Stimulated activated CD4-positive, alpha-beta T cell treated with anti-CD3 and anti-CD28 coated beads, Interleukin-12 subunit alpha, Interleukin-12 subunit beta, amount 100 ng/mL, for 4 hours (primary cell): ENCODE results near the gene CASP7.
A peak's percentile ranks its signal among the peaks of the same experiment; 100 is the strongest.

Source experiments
- DNase-seq: peaks from one replicate; pipeline ENCODE4 v3.0.0-alpha.2; 2020

Gene CASP7

DNA sequence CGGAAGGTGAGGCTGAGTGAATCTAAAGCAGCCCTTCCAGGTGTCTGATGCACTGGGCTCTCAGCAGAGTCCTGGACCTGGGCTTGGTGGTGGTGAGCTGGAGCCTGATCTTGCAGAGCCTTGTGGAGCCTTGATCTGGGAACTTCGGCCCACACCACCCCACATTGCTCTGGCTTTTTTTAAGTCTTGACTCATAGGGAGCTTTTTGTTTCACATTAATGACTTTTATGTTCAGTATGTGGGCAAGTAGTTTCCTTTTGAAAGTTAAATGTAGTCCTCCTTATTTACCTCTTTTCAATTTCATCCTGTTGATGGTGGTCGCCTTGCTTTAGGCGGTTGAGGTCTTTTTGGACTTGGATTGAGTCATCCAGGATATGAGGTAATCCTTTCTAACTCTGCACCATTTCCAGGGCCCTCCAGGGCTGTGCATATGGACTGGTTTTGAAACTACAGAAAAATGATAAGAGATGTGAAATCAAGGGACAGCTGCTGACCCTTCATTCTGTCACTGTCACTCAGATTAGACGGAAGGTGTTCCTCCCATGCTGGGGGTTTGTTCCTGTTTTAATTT is 12.9 kb upstream of the CASP7 start:
- DNase-seq: no peak

DNA sequence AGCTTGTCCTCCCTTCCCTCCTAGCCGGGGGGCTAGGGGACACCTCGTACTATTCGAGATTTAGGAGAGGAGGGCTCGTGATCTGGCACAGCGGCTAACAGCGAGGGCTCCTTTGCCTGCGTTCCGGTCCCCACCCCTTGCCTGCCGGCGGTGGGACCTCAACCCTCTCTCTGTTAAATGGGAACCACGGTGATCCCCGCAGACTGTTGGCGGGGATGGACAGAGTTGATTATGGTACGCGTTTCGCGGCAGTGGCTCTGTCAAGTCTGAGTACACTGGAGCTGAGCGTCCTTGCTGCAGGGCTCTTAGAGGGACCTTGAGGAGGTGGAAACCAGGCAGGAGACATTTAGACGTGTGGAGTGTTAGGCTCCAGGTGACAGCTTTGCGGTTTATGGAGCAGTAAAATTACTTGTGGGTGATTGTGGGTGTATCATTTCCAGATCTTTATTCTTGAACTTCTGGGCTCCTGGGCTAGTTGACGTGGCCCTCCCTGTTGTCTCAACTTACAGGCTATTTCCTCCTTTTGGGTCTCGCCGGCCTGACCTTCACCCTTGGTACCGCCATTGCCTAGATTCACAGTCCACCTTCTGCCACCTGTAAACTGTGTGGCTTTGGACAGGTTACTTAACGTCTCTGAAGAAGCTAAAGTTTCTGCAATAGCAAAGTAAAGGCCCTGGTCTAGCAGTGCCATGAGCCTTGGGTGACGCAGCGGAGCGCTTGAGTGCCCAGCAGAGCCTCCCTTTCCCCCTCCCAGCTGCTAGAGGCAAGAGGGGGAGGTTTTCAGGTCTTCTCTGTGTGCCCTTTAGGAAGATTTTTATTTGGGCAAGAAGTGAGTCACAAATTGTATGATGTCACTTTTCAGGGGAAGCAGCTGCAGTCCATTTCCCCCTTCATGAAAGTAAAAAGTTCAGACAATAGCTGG is 739 bp downstream of the CASP7 start:
- peak; percentile 15 for DNase-seq

DNA sequence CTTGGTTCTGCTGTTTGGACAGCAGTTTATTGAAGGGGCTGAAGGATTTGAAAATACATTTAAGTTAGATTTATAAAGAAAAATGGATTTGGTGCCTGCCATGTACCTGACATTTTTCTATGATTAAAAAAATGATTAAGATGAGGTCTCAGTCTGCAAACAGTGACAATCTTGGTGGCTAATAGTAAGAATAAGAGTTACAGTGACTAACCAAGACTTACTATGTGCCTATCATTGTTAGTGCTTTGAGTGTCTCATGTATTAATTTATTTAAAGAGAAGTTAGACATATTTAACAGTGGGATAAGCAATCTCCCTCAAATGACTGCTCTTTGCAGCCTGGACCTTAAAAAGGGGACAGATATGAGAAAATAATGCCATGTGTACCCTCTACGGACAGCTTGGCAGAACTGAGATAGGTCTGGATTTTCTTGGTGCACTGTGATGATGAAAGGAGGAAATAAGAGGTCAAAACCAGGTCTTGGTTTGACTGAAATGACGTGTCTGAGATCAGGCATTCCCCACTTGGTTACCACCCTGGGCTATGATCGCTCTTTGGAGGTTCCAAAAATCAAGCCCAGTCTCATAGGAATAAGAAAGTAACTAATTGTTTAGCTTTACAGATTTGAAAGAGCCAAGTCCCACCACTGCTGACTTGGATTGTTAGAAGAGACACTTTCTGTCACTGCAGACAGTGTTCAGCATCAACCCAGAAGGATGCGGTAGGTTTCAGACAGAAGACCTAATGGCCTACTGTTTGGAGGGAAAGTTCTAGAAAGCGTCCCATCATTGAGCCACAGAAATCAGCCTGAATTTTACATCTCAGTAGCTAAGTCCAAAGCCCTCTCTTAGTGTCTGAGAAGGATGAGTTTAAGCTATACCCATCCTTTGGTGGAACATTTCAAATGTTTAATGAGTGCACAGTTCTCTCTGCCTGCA is 2.1 kb downstream of the CASP7 start:
- DNase-seq: no peak

DNA sequence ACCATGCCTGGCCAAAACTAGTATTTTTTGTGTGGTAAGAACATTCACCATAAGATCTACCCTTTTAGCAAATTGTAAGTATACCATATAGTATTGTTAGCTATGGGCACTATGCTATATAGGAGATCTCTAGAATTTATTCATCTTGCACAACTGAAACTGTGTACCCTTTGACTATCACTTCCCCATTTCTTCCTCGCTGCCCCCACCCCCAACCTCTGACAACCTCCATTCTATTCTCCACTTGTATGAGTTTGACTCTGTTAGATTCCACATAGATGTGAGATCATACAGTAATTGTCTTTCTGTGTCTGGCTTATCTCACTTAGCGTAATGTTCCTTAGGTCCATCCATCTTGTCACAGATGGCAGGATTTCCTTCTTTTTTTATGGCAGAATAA is 3.6 kb downstream of the CASP7 start:
- DNase-seq: no peak

DNA sequence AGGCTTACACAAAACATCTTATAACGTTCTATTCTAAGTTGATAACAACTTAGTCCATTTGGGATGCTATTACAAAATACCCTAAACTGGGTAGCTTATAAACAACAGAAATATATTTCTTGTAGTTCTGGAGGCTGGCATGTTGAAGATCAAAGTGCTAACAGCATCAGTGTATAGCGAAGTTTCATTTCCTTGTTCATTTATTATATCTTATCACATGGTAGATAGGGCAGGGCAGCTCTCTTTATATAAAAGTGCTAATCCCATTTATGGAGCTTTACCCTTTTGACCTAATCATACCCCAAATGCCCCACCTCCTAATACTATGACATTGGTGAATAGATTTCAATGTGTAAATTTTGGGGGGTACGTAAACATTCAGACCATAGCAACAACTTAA is 6.3 kb downstream of the CASP7 start:
- DNase-seq: no peak

DNA sequence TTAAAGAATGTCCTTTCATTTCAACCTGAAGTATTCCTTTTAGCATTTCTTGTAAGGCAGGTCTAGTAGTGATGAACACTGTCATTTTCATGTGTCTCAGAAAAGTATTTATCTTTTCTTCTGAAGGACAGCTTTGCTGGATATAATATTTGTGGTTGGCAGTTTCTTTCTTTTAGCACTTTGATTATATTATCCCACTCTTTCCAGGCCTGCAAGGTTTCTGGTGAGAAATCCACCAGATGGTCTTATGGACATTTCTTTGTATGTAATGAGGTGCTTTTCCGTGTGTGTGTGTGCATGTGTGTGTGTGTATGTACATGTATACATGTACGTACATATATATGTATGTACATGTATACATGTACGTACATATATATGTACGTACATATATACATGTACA is 7.3 kb downstream of the CASP7 start:
- no peak for DNase-seq

DNA sequence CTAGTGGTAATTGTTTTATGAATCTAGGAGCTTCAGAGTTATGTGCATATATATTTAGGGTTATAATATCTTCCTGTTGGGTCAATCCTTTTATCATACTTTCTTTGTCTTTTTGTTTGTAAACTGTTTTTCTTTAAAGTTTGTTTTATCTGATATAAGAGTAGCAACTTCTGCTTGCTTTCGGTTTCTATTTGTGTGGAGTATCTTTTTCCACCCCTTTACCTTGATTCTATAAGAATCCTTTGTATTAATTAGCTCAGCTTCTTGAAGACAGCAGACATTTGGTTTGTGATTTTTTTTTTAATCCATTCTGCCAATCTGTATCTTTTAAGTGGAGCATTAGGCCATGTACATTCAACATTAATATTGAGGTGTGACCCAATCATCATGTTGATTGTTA is 9.3 kb downstream of the CASP7 start:
- DNase-seq: no peak

DNA sequence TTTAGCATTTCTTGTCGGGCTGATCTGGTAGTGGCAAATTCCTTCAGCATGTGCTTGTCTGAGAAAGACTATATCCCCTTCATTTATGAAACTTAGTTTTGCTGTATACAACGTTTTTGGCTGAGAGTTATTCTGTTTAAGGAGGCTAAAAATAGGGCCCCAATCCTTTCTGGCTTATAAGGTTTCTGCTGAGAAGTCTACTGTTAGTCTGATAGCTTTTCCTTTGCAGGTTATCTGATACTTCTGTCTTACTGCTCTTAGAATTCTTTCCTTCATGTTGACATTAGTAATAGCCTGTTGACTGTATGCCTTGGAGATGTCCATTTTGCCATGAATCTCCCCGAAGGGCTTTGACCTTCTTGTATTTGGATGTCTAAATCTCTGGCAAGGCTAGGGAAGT is 9.9 kb downstream of the CASP7 start:
- no peak for DNase-seq

DNA sequence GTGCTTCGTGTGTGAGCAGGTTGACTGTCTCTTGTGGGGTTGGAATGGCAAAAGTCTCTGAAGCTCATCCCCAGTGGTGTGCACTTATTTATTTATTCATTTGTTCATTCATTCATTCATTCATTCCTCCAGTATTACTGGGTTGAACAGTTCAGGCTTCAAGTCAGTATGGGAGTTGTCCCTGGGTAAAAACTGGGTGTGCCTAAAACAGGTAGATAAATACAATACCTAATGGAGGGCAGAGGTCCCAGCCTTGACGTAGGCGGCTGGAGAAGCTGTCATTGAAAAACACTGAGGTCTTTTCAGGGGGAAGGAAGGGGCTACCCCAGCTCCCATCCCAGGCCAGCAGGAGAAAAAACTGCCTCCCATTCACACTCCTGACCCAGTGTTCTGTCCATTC is 11.0 kb downstream of the CASP7 start:
- no peak for DNase-seq

DNA sequence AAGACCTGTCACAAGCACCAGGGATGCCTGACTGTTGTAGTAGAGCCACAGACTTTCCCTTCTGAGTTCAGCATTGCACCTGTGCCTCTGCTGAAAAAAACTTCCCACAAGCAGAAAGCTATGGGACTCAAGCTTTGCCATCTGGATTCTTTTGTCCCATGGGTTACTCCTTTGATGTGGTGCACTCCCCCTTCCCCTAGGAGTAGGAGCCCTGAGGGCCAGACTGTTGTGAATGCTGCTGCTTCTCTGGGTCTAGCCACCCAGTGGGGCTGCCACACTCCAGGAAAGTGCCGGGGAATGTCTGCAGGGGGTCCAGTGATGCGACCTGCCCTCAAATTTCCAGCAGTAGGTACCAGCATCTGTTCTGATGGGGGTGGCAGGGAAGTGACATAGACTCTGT is 11.7 kb downstream of the CASP7 start:
- no peak for DNase-seq

DNA sequence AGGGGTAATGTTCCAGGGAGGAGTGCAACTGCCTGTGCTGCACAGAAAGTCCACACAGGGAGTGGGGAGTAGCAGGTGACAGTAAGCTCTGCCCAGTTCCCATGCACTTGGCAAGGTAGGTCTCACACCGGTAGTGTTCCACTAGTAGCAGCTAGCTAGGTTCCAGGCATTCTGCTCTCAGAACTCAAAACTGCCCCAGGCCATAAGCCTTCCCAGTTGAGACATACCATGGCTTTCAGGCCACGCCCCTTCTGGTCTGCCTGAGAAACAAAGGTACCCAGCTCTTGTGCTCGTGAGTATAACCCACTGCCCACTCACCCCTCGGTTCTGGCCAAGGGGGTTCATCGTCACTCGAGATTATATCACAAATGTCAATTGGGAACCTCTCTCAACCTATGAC is 12.6 kb downstream of the CASP7 start:
- no peak for DNase-seq

DNA sequence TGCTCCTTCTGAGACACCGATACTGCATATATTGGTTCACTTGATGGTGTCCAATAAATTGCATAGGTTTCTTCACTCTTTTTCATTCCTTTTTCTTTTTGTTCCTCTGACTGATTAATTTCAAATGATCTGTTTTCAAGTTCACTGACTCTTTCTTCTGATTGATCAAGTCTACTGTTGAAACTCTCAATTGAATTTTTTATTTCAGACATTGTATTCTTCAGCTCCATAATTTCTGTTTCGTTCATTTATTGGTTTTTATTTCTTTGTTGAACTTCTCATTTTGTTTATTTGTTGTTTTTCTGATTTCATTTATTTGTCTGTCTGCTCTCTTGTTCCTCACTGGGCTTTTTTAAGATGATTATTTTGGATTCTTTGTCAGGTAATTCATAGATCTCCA is 13.6 kb downstream of the CASP7 start:
- DNase-seq: no peak

DNA sequence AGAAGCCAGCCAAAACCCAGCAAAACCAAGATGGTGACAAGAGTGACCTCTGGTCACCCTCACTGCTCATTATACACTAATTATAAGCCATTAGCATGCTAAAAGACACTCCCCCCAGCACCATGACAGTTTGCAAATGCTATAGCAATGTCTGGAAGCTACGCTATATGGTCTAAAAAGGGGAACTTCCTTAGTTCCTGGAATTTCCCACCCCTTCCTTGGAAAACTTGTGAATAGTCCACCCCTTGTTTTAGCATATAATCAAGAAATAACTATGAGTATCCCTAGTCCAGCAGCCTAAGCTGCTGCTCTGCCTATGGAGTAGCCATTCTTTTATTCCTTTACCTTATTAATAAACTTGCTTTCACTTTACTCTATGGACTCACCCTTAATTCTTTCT is 16.0 kb downstream of the CASP7 start:
- no peak for DNase-seq

DNA sequence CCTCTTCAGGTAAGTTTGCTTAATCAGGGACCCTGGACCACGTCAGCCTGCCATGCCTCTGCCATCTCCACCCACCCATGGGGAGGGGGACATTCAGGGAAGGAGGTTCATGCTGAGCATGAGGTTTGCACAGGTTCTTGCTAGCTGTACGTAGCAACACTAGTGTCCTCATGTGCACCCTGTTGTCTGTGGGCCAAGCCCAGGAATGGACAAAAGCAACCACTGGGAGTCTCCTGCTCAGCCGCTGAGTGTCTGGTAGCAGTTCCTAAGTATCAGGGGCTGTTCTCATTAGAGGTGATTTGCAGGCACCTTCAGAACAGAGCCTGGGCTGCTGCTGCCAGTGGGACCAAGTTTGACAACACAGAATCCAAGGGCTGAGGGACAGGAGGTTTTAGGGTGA is 17.9 kb downstream of the CASP7 start:
- DNase-seq: no peak

DNA sequence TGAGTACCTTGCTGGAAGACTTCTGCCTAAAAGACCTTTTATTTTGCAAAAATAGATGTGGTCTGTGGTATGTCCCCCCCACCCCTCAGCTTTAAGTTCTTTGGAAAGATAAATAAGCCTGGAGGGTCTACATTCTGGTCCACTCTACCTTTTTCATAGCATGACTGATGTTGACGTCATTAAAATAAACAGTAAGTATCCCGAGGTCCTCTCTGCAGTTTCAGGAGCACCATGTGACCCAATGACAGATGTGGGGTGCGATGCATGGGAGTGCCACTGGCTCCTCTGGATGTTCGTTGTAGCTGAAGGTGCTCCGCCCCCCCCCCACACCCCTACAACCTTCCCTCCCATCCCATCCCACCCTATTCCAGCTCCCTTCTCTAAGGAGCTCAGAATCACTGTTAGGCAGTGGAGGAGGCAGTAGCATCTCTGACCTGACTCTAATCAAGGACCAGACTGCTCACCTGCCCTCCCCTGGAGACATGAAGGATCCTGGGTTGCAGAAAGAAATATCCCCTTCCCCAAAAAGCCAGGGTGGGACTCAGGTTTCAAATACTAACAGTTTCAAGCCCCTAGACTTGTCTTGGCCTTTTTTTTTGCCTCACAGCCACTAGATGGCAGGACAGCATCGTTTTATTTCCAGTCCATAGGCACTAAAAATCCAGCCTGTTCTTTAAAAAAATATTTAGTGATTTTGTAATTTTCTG is 25.1 kb downstream of the CASP7 start:
- DNase-seq: no peak

DNA sequence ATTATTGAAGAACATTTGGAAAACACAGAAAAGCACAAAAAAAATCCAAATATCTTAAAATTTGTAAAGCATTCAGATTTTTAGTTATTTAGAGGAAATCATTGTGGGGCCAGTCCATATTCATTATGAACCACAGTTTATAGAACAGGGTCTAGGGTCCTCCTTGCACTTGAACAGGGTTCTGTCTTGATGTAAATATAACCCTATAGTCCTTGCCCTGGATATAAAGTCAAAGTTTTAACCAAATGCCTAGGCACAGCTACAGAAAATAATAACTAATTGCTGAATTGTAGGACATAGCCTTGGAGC is 25.6 kb downstream of the CASP7 start:
- no peak for DNase-seq

DNA sequence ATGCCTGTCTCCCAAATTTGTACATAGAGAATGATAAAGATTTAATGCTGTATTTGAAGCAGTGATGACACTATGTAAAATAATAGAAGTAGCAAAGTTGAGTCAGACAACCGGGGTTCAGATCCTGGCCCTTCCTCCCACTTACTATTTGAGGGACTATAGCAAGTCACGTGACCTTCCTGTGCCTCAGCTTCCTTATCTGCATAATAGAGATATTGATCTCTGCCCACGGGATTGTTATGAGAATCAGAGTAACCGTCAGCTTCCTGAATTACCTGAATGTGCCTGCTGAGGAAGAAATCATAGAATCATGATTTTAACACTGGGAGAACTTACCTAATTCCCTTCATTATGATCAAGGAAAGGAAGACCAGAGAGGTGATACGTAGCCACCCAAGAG is 26.9 kb downstream of the CASP7 start:
- no peak for DNase-seq

DNA sequence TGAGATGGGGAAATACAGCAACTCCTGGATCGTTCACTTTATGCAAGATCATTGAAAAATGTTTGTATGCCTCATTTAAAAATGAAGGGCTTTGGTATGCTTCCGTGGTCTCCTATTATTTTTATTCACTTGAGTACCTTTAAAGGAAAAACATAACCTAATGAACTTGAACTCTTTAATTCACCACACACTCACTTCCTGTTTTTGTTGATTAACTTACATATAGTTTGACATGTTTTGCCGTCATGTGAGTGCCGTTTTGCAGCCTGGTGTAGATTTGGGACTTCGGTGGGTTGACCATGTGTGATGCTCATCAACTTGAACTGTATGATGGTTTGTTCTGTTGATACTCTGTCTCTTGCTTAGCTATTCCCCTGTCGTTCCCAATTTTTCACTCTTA is 28.9 kb downstream of the CASP7 start:
- no peak for DNase-seq

DNA sequence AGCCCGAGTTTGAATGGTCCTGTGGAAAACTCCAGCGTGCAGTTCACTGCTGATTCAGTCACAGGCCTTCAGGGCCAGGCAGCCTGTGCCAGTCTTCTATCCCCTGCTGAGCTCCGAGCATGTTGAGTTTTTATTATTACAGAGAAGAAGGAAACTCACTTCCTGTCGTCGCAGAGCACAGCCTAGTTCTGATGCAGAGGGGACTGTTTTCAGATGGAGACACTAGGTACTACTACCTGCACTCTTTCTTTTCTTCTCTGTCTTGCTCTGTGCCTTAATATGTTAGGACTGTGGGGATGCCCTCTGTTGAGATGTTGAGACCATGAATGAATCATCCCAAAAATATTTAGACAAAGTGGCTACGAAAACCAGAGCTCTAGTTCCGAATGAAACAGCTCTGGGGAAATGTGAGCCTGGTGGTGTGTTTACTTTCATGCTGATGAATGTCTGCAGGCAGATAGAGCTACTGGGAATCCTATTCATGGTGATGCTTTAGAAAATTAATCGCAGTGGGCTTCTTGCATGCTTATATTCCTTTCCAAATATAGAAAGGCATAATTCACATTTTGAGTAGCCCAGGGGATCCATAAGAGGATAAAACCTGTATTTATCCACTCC is 29.6 kb downstream of the CASP7 start:
- DNase-seq: no peak

DNA sequence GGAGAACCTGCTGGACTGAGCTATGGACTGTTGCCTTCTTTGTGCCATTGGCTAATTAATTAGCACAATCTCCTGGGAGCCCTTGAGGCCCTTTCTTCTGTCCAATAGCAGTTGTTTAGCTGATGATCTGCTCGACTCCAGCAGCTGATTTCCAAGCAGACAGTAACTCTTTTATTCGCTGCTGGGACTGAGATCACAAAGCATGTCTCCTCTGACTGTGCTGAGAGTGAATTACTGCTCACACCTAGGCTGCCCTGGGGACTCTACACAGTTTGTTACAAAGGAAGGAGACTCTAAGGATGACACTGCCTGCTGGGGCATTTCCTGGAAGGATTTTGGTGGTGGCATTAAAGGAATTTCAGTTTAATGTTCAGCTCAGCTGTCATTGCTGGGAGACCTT is 31.4 kb downstream of the CASP7 start:
- DNase-seq: no peak

DNA sequence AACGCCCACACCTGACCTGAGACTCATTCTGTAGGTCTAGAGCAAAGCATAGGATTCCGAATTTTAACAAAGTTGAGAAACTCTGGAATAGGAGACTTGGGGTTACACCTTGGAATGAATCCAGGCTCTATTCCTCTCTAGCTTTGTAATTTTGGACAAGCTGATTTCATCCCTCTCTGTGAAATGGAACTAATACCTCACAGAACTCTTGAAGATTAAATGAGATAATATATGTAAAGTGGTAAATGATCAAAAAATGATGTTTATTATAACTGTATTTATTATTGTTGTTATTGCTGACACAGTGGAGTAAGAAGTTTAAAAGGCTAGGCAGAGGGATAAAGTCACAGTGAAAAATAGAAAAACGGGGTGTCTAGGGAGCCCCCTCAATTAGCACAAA is 32.3 kb downstream of the CASP7 start:
- no peak for DNase-seq

DNA sequence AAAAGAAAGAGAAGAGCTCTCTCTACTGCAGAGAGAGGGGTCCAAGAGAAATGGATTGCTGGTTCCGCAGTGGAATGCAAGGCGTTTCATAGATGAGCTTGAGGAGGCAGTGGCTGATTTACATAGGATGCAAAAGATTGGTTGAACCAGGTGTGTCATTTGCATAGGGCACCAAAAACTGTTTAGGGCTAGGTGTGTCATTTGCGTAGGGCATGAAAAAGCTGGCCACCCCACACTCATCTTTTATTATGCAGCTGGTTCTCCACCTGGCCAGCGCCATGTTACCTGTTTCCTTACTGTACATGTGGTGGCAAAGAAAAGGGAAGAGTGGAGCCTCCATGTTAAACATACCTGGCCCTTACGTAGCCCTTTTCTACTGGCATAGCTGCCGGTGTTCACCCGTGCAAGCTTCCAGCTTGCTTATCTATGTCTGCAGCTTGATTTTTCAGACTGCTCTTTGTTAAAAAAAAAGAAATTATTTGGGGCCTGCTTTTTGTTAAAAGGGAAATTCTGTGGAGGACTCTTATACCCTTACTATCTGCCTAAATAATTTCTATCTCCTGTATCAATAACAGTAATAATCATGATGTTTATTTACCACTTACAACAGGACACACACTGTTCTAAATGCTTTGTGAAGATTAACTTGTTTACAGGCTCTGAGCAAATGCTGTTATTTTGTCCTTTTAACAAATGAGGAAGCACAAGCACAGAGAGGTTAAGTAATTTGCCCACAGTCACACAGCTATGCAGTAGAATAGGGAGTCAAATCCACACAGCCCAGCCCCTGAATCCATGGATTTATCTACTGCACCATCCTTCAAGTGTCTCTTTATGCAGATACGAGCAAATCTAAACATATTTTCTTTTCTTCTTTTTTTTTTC is 33.3 kb downstream of the CASP7 start:
- DNase-seq: no peak
